Stimulated activated CD4-positive, alpha-beta T cell treated with anti-CD3 and anti-CD28 coated beads, Interleukin-4, amount 100 ng/mL, for 4 hours (primary cell): Measurements from ENCODE around the gene MRTFA.
"Not testable (repeated sequence)": the region's sequence is repeated elsewhere in the genome, so short reads cannot be mapped to it uniquely, and the experiment has no call there.

ENCODE experiments used
- DNase-seq, 2 experiments: peaks; one replicate each; pipeline ENCODE4 v3.0.0-alpha.2; 2020

MRTFA gene

GRCh38 chr22:40406063-40406890, 230.2 kb downstream of the MRTFA start:
- DNase-seq, result no peak

- no peak for DNase-seq
Observed at GRCh38 chr22:40405178-40406062, 231.1 kb downstream of the MRTFA start.

- DNase-seq, result no peak
Observed at GRCh38 chr22:40404251-40405177, 232.0 kb downstream of the MRTFA start.

GRCh38 chr22:40403651-40404050, 232.9 kb downstream of the MRTFA start:
- no peak for DNase-seq

GRCh38 chr22:40403141-40403540, 233.4 kb downstream of the MRTFA start:
- DNase-seq, result no peak

GRCh38 chr22:40401981-40402406, 234.5 kb downstream of the MRTFA start:
- no peak for DNase-seq

- peak in 1 of 2 experiments; percentile 55 for DNase-seq
Observed at GRCh38 chr22:40401532-40401931, 235.0 kb downstream of the MRTFA start.

GRCh38 chr22:40400159-40400558, 236.4 kb downstream of the MRTFA start:
- DNase-seq, result no peak

GRCh38 chr22:40399621-40400020, 236.9 kb downstream of the MRTFA start:
- no peak for DNase-seq

- no peak for DNase-seq
Observed at GRCh38 chr22:40397396-40397795, 239.1 kb downstream of the MRTFA start.

- no peak for DNase-seq
Observed at GRCh38 chr22:40396882-40397281, 239.6 kb downstream of the MRTFA start.

- no peak for DNase-seq
Observed at GRCh38 chr22:40395607-40396006, 240.9 kb downstream of the MRTFA start.

GRCh38 chr22:40394607-40395006, 241.9 kb downstream of the MRTFA start:
- no peak for DNase-seq

GRCh38 chr22:40392618-40393017, 243.9 kb downstream of the MRTFA start:
- DNase-seq, result no peak

GRCh38 chr22:40391417-40391816, 245.1 kb downstream of the MRTFA start:
- no peak for DNase-seq

- no peak for DNase-seq
Observed at GRCh38 chr22:40388231-40388630, 248.3 kb downstream of the MRTFA start.

- no peak for DNase-seq
Observed at GRCh38 chr22:40387746-40388145, 248.8 kb downstream of the MRTFA start.

- DNase-seq, result peak in 1 of 2 experiments; percentile 25
Observed at GRCh38 chr22:40385036-40385782, 251.3 kb downstream of the MRTFA start.

GRCh38 chr22:40383905-40384304, 252.6 kb downstream of the MRTFA start:
- no peak for DNase-seq

GRCh38 chr22:40381461-40381860, 255.1 kb downstream of the MRTFA start:
- no peak for DNase-seq

GRCh38 chr22:40378448-40378847, 258.1 kb downstream of the MRTFA start:
- DNase-seq, result not testable (repeated sequence)

- no peak for DNase-seq
Observed at GRCh38 chr22:40377931-40378330, 258.6 kb downstream of the MRTFA start.
